GM19023 (cell line): Measurements from ENCODE around the gene TIMMDC1.
A peak's percentile ranks its signal among the peaks of the same experiment; 100 is the strongest.
"Not testable (repeated sequence)": the region's sequence is repeated elsewhere in the genome, so short reads cannot be mapped to it uniquely, and the experiment has no call there.

ENCODE experiments used
- ATAC-seq: cut with Tn5 transposase; IDR thresholded peaks from one replicate; pipeline ENCODE4 v1.9.1; 2021; ENCODE audit warnings: mild to moderate bottlenecking, moderate library complexity; ENCODE audit not compliant: unreplicated experiment

Gene TIMMDC1

DNA sequence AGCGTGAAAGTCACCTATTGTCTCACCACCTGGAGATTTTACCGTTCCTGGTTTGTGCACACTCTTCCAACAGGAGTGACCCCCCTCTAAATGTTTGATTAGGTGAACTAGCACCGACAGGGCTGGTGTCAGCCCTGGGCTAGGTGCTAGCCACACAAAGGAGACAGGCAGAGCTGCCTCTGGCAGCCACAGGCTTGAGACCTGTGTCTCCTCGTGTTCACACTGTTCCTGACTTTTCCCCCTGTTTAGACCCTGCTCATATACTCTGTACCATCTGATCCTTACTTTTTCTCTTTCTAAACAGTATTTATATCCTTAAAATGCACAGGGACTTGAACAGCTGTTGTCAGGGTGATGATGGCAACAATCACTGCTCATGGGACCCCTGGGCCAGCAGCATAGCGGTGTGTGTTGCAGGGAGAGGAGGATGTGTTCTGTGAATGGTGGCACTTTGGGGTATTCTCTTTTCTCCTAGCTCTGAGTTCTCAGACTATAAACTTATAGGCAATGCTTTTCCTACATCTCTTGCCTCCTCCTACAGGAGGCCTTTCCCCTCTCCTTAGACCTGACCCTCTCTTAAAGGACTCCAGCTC lies 55.6 kb downstream of the TIMMDC1 start:
- no peak for ATAC-seq

DNA sequence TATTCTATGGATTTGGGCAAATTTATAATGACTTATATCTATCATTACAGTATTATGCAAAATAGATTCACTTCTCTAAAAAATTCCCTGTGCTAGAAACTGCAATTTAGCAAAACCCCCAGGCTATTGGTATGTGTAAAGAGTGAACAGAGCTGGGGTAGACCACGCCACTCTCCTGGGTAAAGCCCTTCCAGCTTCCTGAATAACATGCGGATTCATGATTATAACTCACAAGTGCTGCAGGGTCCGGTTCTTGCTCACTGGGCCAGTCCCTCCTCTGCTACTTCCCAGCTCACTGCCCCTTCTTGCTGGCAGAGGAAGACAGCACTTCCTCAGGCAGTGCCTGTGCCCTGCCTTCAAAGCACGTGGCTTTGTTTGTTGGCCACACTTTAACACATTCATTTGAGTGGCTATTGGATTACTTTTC lies 57.0 kb downstream of the TIMMDC1 start:
- no peak for ATAC-seq

DNA sequence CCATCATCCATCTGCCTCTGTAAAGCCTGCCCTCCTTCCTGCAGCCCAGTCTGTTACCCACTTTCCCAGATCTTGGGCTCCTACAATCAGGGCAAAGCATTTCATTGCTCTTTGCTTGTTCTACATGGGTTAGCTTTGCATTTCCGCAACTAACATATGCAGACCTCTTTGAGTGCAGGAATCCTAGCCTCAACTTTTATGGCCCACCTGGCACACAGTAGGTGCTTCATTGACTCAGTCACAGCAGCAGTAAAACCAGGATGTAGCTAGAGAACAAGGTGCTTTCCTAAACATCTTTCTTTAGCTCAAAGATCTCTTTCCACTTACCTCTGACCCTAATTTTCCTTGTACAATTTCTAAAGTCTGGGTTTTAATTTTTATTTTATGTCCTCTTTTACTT lies 57.6 kb downstream of the TIMMDC1 start:
- no peak for ATAC-seq

DNA sequence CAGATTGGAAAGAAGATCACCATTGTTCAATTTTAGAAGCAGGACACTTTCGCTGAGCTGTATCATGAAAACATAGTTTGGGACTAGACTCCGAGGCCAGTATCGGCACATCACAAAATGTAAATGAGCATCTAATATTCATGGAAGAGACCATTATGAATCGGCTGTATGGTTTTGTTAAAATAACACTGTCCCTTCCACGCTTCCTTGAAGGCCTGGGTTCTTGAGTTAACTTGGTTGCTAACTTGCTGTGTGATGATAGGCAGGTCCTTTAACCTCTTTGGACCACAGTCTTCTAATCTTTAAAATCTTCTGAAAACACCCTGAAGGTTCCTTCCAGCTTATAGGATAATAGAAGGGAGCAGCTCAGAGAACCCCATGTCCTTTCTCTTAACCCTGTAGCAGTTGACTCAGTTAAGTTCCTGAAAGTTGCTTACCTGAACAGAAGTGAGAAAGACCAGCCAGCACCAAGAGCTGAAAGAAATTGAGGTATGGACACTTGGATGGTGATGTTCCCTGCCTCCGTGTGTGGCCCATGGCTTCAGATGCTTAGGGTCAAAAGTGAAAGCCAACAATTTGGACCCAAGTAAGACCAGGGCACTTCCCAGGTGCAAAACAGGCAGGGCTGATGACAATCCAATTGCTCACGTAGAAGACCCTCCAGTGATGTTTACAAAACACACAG lies 59.0 kb downstream of the TIMMDC1 start:
- ATAC-seq = no peak

DNA sequence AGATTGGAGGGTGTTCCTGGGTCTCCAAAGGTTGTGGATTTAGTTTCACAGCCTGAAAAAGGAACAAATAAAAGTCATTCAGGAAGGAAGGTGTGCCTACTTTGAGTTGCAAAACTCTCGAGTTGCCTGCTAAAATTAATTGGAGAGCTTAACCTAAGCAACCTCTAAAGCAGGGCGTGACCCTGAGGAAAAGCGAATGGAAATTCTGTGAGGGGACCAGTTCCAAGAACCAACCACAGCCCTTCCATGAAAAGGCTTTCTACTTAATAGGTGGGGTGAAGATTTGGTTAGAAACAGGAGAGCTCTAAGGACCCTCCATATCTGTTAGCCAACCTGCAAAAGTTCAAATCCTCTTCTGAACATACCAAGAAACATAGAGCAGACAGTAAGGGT lies 59.5 kb downstream of the TIMMDC1 start:
- ATAC-seq = no peak

DNA sequence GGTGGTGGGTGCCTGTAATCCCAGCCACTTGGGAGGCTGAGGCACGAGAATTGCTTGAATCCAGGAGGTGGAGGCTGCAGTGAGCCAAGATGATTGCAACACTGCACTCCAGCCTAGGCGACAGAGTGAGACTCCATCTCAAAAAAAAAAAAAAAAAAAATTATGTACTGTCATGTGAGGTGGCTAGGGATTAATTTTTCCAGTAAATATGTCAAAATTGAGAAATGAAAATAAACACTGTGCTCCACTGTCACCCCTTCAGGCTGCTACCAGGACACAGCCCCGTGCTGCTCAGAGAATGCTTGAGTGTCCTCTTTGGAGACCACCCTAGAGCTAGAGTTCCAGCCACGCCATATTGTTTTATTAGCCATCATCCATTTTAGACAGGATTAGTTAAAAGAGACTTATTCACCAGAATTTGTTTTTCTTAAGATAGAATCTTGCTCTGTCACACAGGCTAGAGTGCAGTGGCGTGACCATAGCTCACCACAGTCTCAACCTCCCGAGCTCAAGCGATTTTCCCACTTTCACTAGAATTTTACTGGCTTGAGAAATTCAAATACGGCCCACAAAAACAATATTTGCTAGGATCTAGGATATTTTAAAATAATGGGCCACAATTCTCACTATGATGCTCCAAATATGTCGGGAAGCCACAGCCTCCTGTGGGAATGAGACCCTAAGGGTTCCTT lies 60.4 kb downstream of the TIMMDC1 start:
- no peak for ATAC-seq

DNA sequence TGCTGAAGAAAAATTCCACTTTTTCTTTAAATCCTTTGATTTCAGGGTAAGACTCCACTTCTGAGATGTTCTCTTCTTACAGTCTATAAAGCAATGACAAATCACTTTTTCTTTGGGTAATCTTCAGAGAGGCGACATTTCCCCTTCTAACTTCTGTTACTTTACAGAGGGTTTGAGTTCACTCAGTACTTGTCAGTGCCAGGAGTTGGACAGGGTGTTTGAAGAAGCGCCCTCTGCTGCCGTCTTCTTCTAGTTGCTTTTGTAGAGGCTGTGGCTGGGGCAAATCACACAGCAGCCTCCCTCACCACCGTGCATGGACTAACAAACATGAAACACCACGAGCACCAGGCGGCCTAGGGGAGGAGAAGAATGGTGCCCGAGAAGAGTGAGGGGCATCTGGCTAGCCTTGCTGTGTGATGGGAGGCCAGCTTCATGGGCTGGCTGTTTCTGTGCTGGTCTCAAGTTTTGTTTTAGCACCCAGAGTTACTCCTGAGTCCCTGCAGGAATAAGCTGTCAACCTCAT lies 61.2 kb downstream of the TIMMDC1 start, which contains the start of gene CD80:
TSS of gene CD80 (minus strand) at position 174 of the 523 bp plus-strand sequence. CDS start 1,886 bp downstream, outside the sequence.
- ATAC-seq = peak; percentile 54

DNA sequence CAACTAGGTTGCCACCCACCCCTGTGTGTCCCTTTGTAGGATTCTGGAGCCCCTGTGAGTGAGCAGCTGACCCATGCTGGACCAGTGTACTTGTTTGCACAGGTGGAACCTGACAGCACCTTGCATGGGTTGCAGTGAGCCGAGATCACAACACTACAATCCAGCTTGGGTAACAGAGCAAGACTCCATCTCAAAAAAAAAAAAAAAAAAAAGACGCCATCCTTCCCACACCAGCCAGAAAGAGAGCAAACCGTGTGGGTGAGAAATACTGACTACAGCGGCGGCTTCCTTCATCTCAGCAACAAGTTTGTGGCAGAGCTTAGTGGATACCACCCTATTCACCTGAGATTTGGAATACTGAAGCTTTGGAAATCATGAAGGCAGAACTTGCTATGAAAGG lies 61.8 kb downstream of the TIMMDC1 start:
- no peak for ATAC-seq

DNA sequence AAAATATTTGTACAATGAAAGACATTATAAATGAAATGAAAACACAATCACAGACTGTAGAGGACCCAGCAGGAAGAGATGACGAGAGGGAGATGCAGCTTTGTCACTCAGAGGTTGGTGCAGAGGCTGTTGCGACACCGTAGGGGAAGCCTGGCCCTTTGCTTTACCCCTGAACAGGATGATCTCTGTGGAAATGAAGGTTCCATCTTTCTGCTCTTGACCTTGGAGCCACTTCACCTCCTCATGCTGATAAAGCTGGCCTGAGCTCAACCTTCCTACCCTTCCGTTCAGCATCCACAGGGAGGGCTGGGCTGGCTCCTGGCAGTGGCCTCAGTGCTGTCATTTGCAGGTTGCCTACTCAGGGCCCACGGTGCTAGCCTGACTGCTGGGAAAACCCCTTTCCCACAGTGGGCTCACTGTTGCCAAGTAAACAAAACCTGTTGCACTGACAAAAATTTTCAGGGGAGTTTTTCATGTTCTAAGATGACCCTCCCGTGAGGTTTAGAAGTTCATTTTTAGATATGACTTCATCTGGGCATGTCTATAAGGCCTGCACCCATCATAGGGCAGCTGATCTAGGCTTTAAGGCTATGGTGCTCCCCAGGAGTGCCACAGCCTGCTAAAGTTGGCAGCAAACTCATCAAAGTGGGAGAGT lies 64.1 kb downstream of the TIMMDC1 start:
- ATAC-seq = peak; percentile 76

DNA sequence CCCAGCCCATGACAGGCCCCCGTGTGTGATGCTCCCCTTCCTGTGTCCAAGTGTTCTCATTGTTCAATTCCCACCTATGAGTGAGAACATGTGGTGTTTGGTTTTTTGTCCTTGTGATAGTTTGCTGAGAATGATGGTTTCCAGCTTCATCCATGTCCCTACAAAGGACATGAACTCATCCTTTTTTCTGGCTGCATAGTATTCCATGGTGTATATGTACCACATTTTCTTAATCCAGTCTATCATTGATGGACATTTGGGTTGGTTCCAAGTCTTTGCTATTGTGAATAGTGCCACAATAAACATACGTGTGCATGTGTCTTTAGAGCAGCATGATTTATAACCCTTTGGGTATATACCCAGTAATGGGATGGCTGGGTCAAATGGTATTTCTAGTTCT lies 65.0 kb downstream of the TIMMDC1 start:
- ATAC-seq = not testable (repeated sequence)

DNA sequence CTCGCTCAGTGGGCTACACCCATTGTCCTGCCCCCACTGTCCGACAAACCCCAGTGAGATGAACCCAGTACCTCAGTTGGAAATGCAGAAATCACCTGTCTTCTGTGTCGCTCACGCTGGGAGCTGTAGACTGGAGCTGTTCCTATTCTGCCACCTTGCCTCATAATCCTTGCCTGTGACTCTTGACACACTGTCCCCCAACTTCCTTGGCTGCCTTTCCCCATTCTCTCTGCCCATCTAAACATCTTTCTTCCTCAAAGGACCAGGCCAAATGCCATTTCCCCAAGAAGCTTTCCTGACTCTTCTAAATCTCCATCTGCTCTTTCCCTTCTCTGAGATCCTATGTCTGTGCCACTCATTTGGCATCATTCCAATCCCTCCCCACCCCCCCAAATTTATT lies 70.8 kb downstream of the TIMMDC1 start:
- no peak for ATAC-seq

DNA sequence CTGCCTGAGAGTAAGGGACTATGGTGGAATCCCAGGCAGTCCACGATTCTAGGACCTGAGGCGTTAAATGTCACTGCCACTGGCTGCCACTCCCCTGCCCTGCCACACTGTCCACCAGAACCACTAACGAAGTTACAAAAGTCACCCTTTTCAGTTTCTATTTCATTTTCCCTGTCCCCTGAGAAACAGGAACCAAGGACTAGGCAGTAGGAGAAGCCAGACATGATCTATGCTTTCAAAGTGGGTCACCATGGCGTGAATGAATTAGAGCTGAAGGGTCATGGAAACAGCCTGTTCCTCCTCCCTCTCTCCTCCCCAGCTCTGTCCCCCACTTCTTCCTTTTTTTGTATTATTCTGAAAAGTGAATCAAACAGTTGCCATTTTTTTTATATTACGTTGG lies 71.9 kb downstream of the TIMMDC1 start:
- ATAC-seq = peak; percentile 58

DNA sequence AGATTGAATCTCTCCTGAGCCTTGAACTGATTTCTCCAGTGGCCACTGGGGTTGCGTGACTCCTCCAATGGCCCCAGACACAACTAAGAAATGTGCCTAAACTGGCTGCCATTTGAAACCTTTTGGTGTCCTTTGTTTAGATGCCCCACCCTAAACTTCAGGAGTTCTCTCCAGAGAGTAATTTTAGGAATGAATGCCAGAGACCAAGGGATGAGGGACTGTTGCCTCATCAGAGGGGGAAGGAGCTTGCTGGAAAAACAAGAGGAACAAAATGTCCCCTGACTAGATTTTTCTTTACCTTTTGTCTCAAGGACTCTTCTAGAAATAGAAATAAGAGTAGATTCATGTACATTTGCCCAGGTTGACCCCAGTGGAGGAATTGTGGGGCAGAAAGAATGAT lies 72.9 kb downstream of the TIMMDC1 start:
- no peak for ATAC-seq

DNA sequence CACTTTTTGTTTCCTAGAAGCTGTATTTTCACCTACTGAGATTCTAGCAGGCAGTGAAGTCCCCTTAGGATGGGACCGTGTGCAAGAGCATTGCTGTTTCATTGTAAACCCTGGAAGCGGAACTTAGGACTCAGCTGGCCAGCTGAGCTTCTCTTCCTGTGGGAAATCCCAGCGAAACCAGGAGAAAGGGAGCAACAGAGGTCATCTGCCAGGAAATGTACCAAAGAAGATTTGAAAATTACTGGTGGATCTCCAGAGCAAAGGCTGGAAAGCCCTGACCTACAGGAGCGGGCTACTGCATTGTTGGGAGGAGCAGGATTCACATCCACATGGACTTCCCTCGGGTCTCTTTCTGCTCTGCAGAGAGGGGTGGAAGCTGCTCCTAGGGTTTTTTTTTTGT lies 73.3 kb downstream of the TIMMDC1 start:
- ATAC-seq = no peak
